Lower leg skin (tissue), 3 donors: ENCODE results near the gene MRPL10.

ENCODE experiments used
- CTCF ChIP-seq, 3 donors: fragments of 450-650 bp; IDR thresholded peaks; one replicate each; pipeline ENCODE4 v1.5.1; 2016; ENCODE audit warnings: antibody characterized with exemption in 3 of 3, mild to moderate bottlenecking in 3 of 3, moderate library complexity in 2 of 3
- POLR2A ChIP-seq, 2 donors: fragments of 450-650 bp; IDR thresholded peaks; one replicate each; pipeline ENCODE4 v1.6.1; 2016 to 2017; ENCODE audit warnings: antibody characterized with exemption in 2 of 2, mild to moderate bottlenecking in 1 of 2, moderate library complexity in 1 of 2

GRCh38 chr17:47797797-47798196, 33.5 kb downstream of the MRPL10 start:
- TF ChIP-seq CTCF (IDR thresholded peaks at IDR 0.05) = no peak
- TF ChIP-seq POLR2A (IDR thresholded peaks at IDR 0.05) = no peak
